ES-I3 (cell line): Measurements from ENCODE around the gene DUSP9.
"Not testable (repeated sequence)": the region's sequence is repeated elsewhere in the genome, so short reads cannot be mapped to it uniquely, and the experiment has no call there.

ENCODE experiments used
- H3K36me3 ChIP-seq: 2 replicates; pipeline ENCODE4 v1.6.1; 2013; ENCODE audit warnings: mild to moderate bottlenecking, low read length, control low read depth, moderate library complexity; ENCODE audit not compliant: insufficient read depth
- H3K4me1 ChIP-seq: 2 replicates; pipeline ENCODE4 v1.6.1; 2013; ENCODE audit warnings: mild to moderate bottlenecking, control low read depth, low read length; ENCODE audit not compliant: insufficient read depth
- H3K9ac ChIP-seq: 2 replicates; pipeline ENCODE4 v1.6.1; 2013; ENCODE audit warnings: low read depth, mild to moderate bottlenecking, low read length, moderate library complexity
- H3K9me3 ChIP-seq: 2 replicates; pipeline ENCODE4 v1.6.1; 2013; ENCODE audit warnings: mild to moderate bottlenecking, low read length, moderate library complexity; ENCODE audit not compliant: control insufficient read depth, insufficient read depth

The DUSP9 gene

GRCh38 chrX:153699210-153699783 is 52.3 kb downstream of the DUSP9 start:
- not testable (repeated sequence) for H3K36me3 ChIP-seq, H3K9me3 ChIP-seq, H3K4me1 ChIP-seq, H3K9ac ChIP-seq

GRCh38 chrX:153699784-153700371 is 52.9 kb downstream of the DUSP9 start:
- not testable (repeated sequence) for H3K36me3 ChIP-seq, H3K9ac ChIP-seq, H3K9me3 ChIP-seq, H3K4me1 ChIP-seq

- H3K9ac ChIP-seq: no peak overlapping the region
- no peaks in the 10 kb centered on the region for H3K4me1 ChIP-seq
- peaks cover 3% of the 10 kb centered on the region; the same call in 1 of the 2 replicates for H3K36me3 ChIP-seq
- no peaks in the 10 kb centered on the region for H3K9me3 ChIP-seq
Measured at GRCh38 chrX:153700376-153700945, 53.5 kb downstream of the DUSP9 start.
